Stomach (tissue), 4 donors: ENCODE results near the gene IRF1.

Source experiments
- CTCF ChIP-seq, 7 experiments: fragments of 450-650 bp in 4 of 7; fragments of 200-600 bp in 3 of 7; sonication (generic) in 3 of 7; IDR thresholded peaks; one replicate each; pipeline ENCODE4 v1.5.1; 2016 to 2019; ENCODE audit warnings: antibody characterized with exemption in 7 of 7, control low read depth in 2 of 7, mild to moderate bottlenecking in 1 of 7
- POLR2A ChIP-seq, 4 donors: fragments of 450-650 bp; IDR thresholded peaks; one replicate each; pipeline ENCODE4 v1.6.1; 2016; ENCODE audit warnings: antibody characterized with exemption in 4 of 4, control low read depth in 2 of 4, mild to moderate bottlenecking in 1 of 4, moderate library complexity in 1 of 4

GRCh38 chr5:132468656-132469379 is 21.8 kb downstream of the IRF1 start:
- TF ChIP-seq CTCF (IDR thresholded peaks at IDR 0.05) = no peak
- no peak for TF ChIP-seq POLR2A (IDR thresholded peaks at IDR 0.05)
